ENCODE measurements around the gene AK5.

DNA sequence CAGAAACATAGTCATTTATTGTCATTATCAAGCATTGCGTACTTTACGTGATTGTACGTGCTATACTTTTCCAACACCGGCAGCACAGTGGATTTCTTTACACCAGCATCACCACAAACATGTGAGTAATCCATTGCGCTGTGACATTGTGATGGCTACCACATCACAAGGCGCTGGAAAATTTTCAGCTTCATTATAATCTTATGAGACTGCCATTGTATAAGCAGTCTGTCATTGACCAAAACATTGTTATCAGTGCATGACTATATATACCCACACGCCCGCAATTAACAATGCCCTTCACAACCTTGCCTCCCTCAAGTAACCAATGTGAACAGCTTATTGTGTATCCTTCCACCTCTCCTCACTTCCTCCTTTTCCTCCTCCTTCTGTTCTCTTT lies 263.0 kb downstream of the AK5 start:
- TF ChIP-seq, protein P1, sequence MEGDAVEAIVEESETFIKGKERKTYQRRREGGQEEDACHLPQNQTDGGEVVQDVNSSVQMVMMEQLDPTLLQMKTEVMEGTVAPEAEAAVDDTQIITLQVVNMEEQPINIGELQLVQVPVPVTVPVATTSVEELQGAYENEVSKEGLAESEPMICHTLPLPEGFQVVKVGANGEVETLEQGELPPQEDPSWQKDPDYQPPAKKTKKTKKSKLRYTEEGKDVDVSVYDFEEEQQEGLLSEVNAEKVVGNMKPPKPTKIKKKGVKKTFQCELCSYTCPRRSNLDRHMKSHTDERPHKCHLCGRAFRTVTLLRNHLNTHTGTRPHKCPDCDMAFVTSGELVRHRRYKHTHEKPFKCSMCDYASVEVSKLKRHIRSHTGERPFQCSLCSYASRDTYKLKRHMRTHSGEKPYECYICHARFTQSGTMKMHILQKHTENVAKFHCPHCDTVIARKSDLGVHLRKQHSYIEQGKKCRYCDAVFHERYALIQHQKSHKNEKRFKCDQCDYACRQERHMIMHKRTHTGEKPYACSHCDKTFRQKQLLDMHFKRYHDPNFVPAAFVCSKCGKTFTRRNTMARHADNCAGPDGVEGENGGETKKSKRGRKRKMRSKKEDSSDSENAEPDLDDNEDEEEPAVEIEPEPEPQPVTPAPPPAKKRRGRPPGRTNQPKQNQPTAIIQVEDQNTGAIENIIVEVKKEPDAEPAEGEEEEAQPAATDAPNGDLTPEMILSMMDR (IDR thresholded peaks at IDR 0.05) = no peak
- TF ChIP-seq EP300 (IDR thresholded peaks at IDR 0.05) = no peak

Data from ovary (tissue), 3 donors.